Measurements from ENCODE around the gene TAAR1. TPM values are rescaled to one million over a fixed set of nuclear protein-coding genes. Genes with fewer than 3 reads are reported as not detected.

Gene TAAR1
- total RNA-seq, 1 experiment from 2014 or later, result not detected

DNA sequence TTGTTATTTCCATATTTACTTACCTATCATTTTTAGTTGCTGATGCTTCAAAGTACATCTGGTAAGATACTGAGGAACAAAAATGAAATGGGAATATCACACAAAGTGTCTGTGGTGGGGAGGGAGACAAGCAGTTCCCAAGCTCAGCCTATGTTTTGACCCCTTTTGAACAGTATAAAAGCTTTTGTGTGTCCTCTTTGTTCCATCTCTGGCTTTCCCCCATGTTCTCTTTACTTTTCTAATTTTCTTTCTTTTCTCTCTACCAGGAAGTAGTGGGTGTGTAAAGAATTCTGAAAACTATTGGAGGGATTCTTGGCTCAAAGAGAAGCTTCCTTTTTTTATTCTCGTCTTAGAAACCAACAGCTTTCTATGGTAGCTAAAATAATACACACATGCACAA is 42.3 kb downstream of the TAAR1 start:
- H3K4me1 Mint-ChIP-seq (ENCODE audit: low read depth, unreplicated experiment), result peaks cover 44% of the 10 kb centered on the region
- TF ChIP-seq, protein P1, sequence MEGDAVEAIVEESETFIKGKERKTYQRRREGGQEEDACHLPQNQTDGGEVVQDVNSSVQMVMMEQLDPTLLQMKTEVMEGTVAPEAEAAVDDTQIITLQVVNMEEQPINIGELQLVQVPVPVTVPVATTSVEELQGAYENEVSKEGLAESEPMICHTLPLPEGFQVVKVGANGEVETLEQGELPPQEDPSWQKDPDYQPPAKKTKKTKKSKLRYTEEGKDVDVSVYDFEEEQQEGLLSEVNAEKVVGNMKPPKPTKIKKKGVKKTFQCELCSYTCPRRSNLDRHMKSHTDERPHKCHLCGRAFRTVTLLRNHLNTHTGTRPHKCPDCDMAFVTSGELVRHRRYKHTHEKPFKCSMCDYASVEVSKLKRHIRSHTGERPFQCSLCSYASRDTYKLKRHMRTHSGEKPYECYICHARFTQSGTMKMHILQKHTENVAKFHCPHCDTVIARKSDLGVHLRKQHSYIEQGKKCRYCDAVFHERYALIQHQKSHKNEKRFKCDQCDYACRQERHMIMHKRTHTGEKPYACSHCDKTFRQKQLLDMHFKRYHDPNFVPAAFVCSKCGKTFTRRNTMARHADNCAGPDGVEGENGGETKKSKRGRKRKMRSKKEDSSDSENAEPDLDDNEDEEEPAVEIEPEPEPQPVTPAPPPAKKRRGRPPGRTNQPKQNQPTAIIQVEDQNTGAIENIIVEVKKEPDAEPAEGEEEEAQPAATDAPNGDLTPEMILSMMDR (IDR thresholded peaks at IDR 0.05; ENCODE audit: unreplicated experiment), result no peak
- H3K36me3 Mint-ChIP-seq (ENCODE audit: insufficient read depth, unreplicated experiment), result peaks cover 17% of the 10 kb centered on the region
- H3K27ac Mint-ChIP-seq (ENCODE audit: unreplicated experiment), result peak overlapping the region; percentile 98
- CTCF ChIA-PET, result interaction anchor here (0.5 to 1.3 kb wide), 3 partner anchors 9 to 96 kb away, joined by 3 to 7 read pairs (median 6); no protein-coding TSS in a partner anchor
- no peaks in the 10 kb centered on the region for H3K9me3 Mint-ChIP-seq (ENCODE audit: low read depth, unreplicated experiment)
- no TSS peak for BruUV-seq (replicated peaks)
- intact Hi-C loops (cut with micrococcal nuclease; ENCODE audit: unreplicated experiment), result loop anchor here (10.0 kb wide), 1 partner anchor 98 kb away; the partner anchor contains the start of gene VNN1
- H3K4me3 Mint-ChIP-seq (ENCODE audit: low read depth, unreplicated experiment), result no peak overlapping the region
- no peaks in the 10 kb centered on the region for H3K27me3 Mint-ChIP-seq (ENCODE audit: unreplicated experiment)
- DNase-seq, result no peak

DNA sequence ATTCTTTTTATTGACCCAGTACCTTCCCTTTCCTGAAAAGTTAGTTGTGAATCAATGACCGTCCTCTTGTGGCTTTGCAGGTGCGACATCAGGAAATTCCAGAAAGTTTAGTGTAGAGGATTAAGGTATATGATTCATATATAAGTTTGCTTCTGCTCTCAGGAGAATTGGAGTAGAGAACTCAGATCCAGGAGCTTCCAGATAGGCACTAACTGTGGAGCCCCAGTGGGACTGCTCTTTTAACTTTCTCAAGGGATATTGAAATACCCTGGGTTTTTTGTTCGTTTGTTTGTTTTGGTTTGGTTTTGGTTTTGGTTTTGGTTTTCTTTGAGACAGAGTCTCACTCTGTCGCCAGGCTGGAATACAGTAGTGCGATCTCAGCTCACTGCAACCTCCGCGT is 44.4 kb downstream of the TAAR1 start:
- Mint-ChIP-seq H3K4me1 (ENCODE audit: low read depth, unreplicated experiment) (peaks cover 54% of the 10 kb centered on the region), H3K4me3 (ENCODE audit: low read depth, unreplicated experiment) (peak overlapping the region; percentile 77), H3K27me3 (ENCODE audit: unreplicated experiment) (no peaks in the 10 kb centered on the region), H3K36me3 (ENCODE audit: insufficient read depth, unreplicated experiment) (peaks cover 33% of the 10 kb centered on the region), H3K27ac (ENCODE audit: unreplicated experiment) (peak overlapping the region; percentile 98), H3K9me3 (ENCODE audit: low read depth, unreplicated experiment) (peaks cover 4% of the 10 kb centered on the region)
- CTCF ChIA-PET, result no interaction called here
- intact Hi-C loops (cut with micrococcal nuclease; ENCODE audit: unreplicated experiment), result loop anchor here (5.0 to 10.0 kb wide), 6 partner anchors 33 to 153 kb away; partner anchors contain the start of gene VNN1
- no TSS peak for BruUV-seq (replicated peaks)
- peak; percentile 57 for DNase-seq
- TF ChIP-seq, protein P1 (IDR thresholded peaks at IDR 0.05; ENCODE audit: unreplicated experiment), result no peak

DNA sequence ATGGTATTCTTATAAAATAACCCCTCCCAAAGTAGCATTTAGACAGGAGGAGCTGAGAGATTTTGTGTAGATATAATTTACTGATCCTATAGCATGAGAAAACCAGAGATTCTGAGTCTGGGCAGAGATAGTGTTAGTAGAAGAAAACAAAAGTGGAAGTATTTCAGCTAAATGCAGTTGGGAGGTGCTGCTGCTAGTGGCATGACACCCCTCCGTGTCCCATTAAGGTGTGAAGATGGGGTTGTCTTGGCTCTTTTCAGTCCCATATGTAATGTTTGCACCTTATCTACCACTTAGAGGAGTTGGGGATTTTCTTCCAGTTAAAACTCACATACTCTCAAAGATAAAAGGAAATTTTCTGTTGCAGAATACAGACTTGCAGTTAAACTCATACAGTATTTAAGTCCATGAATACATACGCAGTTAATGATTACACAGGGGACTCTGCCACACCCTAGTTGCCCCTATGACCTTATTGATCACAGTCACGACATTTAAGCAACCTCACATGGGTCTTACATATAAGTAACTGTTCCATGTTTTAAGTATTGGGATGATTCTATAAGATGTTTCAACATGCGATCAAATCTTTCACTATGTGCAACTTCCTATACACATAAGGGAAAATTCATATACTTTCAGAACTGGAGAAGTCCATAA is 46.4 kb downstream of the TAAR1 start:
- Mint-ChIP-seq H3K27ac (ENCODE audit: unreplicated experiment) (peak overlapping the region; percentile 98), H3K9me3 (ENCODE audit: low read depth, unreplicated experiment) (peaks cover 4% of the 10 kb centered on the region), H3K4me3 (ENCODE audit: low read depth, unreplicated experiment) (peak overlapping the region; percentile 77), H3K4me1 (ENCODE audit: low read depth, unreplicated experiment) (peaks cover 67% of the 10 kb centered on the region), H3K36me3 (ENCODE audit: insufficient read depth, unreplicated experiment) (peaks cover 40% of the 10 kb centered on the region), H3K27me3 (ENCODE audit: unreplicated experiment) (no peaks in the 10 kb centered on the region)
- BruUV-seq (replicated peaks), result no TSS peak
- CTCF ChIA-PET, result no interaction called here
- peak; percentile 52 for DNase-seq
- intact Hi-C loops (cut with micrococcal nuclease; ENCODE audit: unreplicated experiment), result loop anchor here (5.0 to 10.0 kb wide), 6 partner anchors 35 to 155 kb away; partner anchors contain the start of gene VNN1
- TF ChIP-seq, protein P1 (IDR thresholded peaks at IDR 0.05; ENCODE audit: unreplicated experiment), result no peak

DNA sequence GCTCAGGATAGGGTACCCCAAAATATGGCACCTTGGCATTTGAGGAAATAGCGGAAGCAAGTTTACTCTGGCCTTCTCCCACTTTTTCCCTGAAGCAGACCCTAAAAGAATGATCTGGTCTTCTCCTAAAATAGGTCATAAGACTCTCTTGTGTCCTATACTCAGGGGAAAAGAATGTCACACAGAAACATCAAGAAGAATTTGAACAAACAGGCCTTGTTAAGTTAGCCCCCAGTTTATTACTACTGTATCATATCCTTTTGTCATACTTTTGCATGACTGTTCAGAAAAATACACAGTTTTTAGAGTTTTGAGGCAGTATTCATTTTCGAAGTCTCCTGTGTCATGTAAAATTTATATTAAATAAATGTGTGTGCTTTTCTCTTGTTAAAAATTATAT is 47.4 kb downstream of the TAAR1 start:
- DNase-seq, result no peak
- no TSS peak for BruUV-seq (replicated peaks)
- H3K9me3 Mint-ChIP-seq (ENCODE audit: low read depth, unreplicated experiment), result peaks cover 4% of the 10 kb centered on the region
- H3K4me3 Mint-ChIP-seq (ENCODE audit: low read depth, unreplicated experiment), result no peak overlapping the region
- TF ChIP-seq, protein P1 (IDR thresholded peaks at IDR 0.05; ENCODE audit: unreplicated experiment), result no peak
- H3K36me3 Mint-ChIP-seq (ENCODE audit: insufficient read depth, unreplicated experiment), result peaks cover 48% of the 10 kb centered on the region
- CTCF ChIA-PET, result no interaction called here
- H3K4me1 Mint-ChIP-seq (ENCODE audit: low read depth, unreplicated experiment), result peaks cover 68% of the 10 kb centered on the region
- intact Hi-C loops (cut with micrococcal nuclease; ENCODE audit: unreplicated experiment), result loop anchor here (5.0 to 10.0 kb wide), 6 partner anchors 36 to 156 kb away; partner anchors contain the start of gene VNN1
- H3K27me3 Mint-ChIP-seq (ENCODE audit: unreplicated experiment), result no peaks in the 10 kb centered on the region
- H3K27ac Mint-ChIP-seq (ENCODE audit: unreplicated experiment), result peak overlapping the region; percentile 98
